T47D (cell line): ENCODE results near the gene SKOR2.

ENCODE experiments used
- DNase-seq, 2 experiments: peaks; one replicate each; pipeline versions ENCODE4 v3.0.0 to v3.0.0-alpha.2; 2011 to 2012; ENCODE audit warnings: low read depth in 1 of 2, low spot score in 1 of 2
- JUND ChIP-seq: IDR thresholded peaks from 2 replicates; pipeline ENCODE4 v1.6.1; 2012; ENCODE audit warnings: low read depth
- in situ Hi-C: cut with HindIII; loops from 2 replicates; pipeline ENCODE4 v1.10.0; 2016; ENCODE audit warnings: low sequenced_read_pairs, low pct_unique_long_range_greater_than_20kb

The SKOR2 gene

GRCh38 chr18:47249314-47249981 lies 2.0 kb downstream of the SKOR2 start:
- no peak for TF ChIP-seq JUND
- DNase-seq: no peak
- in situ Hi-C loops: no loop called here

- in situ Hi-C loops: no loop called here
- DNase-seq: no peak
- no peak for TF ChIP-seq JUND
These were observed 2.7 kb downstream of the SKOR2 start for GRCh38 chr18:47248604-47249313.

- in situ Hi-C loops: no loop called here
- no peak for DNase-seq
- no peak for TF ChIP-seq JUND
These were observed 3.3 kb downstream of the SKOR2 start for GRCh38 chr18:47248115-47248603.

- no peak for TF ChIP-seq JUND
- no peak for DNase-seq
- in situ Hi-C loops: no loop called here
These were observed 3.9 kb downstream of the SKOR2 start for GRCh38 chr18:47247416-47248114.

DNA sequence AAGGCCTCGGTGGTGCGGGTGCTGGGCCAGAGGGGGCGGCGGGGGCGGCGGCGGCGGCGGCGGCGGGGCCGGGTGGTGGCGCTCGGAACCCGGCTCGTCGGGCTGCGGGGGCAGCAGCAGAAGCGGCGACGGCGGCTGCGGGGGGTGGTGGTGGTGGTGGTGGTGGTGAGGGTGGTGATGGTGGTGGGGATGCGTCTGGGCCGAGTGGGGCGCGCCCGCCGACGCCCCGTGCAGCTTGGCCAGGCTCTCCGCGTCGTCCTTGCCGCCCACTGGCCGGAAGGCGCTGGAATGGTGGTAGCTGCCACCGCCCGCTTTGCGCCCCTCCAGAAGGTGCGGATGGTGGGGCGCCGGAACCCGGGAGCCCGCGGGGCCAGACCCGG lies 4.4 kb downstream of the SKOR2 start:
- no peak for DNase-seq
- in situ Hi-C loops: no loop called here
- no peak for TF ChIP-seq JUND

DNA sequence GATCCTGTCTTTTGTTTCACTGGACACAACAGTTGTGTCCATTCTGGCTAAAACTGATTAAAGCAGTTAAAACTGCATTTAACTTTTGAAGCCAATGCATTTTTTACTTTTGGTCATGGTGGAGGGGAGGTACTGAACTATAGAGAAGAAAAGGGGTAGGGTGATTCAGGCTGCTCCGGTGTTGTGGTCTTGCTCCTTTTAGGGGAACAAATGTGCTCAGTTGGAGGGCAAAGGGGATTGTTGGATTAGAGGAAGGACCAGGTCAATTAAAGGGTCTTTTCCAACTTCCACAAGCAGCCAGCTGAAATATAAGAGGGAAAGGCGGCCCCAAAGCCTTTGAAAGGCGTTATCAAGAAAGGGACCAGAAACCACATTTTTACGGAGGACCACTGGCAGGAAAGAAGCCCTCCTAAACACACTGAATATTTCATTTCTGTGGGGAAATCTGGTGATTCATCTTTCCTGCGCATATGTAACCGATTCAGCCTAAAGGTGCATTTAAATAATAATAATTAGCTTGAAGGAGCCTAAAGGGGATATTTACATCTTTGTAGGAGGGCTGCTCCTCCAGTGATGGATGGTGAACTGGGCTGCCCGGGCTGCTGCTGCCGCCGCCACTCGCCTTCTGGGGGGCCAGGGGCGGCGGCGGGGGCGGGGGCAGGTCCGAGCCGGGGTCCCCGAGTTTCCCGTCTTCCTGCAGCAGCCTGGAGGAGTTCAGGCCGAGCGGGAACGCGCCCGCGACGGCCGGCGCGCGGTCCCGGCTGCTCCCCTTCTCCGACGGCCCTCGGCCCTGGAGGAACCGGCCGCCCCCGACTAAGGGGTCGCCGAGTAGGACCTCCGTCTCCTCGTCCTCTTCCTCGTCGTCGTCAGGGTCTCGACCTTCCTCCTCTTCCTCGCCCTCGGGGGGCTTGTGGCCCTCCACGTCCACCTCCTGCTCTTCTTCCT lies 5.2 kb downstream of the SKOR2 start:
- in situ Hi-C loops: no loop called here
- no peak for TF ChIP-seq JUND
- DNase-seq: no peak

DNA sequence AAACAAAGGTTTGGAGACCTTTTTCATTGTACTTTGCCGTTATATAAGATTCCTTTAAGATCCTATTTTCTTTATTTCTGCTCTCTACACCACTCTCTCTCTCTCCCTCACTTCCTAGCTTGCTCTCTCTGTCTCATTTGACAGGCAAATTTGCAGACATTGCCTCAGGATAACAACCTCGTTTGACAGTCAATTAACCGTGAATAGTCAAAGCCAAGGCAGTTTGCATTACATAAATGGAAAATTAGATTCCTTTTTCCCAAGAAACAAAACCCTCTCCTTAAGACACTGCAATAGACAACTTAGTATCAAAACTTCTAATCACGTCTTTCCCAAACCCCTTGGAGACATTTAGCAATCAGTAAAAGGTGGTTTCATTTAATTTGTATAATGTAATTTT lies 7.4 kb downstream of the SKOR2 start:
- no peak for TF ChIP-seq JUND
- DNase-seq: no peak
- in situ Hi-C loops: no loop called here

GRCh38 chr18:47235096-47235495 lies 16.4 kb downstream of the SKOR2 start:
- no peak for TF ChIP-seq JUND
- DNase-seq: no peak
- in situ Hi-C loops: no loop called here

- TF ChIP-seq JUND: no peak
- no peak for DNase-seq
- in situ Hi-C loops: no loop called here
These were observed 24.8 kb downstream of the SKOR2 start for GRCh38 chr18:47226660-47227059.

- TF ChIP-seq JUND: no peak
- DNase-seq: peak; percentile 6 to 65
- in situ Hi-C loops: no loop called here
These were observed 35.8 kb downstream of the SKOR2 start for GRCh38 chr18:47215554-47216138.

DNA sequence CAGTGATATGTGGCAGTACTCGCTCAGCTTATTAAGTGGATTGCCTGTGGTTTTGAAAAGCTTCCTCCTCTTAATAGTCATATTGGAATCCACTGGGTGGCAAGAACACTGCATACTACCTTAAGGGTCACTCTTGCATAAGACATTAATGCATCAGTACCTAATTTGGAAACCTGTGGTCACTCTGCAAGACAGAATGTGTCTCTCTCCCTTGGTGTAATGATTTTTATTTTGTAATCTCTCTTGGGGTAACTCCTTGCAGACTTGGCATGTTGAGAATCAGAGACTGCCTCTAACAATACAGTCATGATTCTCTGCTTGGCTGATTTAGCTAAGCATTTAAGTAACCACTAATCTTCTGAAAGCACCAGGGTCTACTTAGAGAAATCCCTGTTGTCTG lies 42.3 kb downstream of the SKOR2 start:
- no peak for TF ChIP-seq JUND
- DNase-seq: no peak
- in situ Hi-C loops: no loop called here

DNA sequence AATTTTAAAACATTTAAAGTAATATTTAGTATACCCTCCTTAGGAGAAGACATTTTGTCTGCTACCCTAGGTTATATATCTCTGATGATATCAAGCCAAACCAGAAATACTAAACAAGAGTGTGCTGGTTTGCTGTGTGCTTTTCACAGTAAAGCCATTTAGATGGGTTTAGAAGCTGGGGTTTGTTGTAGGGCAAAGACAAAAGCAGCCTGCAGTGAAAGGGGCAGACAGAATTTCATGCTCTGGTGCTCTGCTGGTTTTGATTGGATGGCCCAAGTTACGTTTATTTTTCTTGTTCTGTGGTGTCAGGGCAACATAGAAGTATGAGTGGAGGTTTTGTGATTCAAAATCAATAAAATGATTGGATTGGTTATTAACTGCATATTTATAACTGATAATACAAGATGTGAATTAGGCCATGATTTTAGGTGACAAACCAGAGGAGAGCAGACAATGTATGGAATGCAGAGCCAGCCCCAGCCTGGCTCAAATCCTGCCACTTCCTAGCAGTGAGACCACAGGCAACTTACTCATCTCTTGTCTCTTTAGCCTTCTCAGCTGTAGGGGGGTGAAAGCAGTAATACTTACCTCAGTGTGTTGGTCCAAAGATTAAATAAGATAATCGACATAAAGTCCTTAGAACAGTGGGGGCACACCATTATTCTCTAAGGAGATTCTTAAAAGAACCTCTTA lies 44.4 kb downstream of the SKOR2 start:
- TF ChIP-seq JUND: no peak
- DNase-seq: no peak
- in situ Hi-C loops: no loop called here
